ENCODE results near the gene CBLN2.

The CBLN2 gene

GRCh38 chr18:72544092-72544886 is at the start of gene CBLN2:
TSS of gene CBLN2 (minus strand) at chr18:72544342. CDS start at chr18:72542160, 2,182 bp downstream.
- DNase-seq = no peak

GRCh38 chr18:72588360-72588759 is 44.2 kb upstream of the CBLN2 start:
- DNase-seq = no peak

- DNase-seq = no peak
Observed at GRCh38 chr18:72584787-72585186, 40.6 kb upstream of the CBLN2 start.

GRCh38 chr18:72581976-72582375 is 37.8 kb upstream of the CBLN2 start:
- no peak for DNase-seq

DNA sequence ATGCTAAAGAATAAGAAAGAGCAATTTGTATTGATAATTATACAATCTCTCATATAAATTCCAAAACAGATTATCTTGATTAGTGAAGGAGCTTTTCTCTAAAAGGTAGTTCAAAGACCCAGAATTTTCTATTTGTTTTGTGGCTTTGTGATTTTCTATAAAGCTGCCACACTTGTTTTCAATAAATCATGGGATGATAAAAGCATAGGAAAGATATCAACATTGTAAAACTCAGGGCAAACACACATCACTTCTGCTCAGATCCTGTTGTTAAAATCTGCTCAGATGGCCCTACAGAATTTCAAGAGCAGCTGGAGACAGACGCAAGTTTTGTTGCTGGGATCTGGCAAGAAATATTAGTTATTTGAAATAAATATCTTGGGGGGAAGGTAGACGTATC is 28.8 kb upstream of the CBLN2 start:
- DNase-seq = no peak

DNA sequence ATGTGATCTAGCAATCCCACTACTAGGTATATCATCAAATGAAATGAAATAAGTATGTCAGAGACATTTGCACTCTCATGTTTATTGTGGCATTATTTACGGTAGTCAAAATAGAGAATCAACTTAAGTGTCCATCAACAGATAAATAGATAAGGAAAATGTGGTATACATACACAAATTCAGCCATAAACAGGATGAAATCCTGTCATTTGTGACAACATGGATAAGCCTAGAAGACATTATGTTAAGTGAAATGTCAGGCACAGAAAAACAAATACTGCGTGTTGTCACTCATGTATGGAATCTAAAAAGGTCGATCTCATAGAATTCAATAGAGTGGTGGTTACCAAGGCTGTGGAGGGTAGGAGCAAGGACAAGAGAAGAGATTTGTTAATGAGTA is 22.1 kb upstream of the CBLN2 start:
- no peak for DNase-seq

GRCh38 chr18:72555968-72556367 is 11.8 kb upstream of the CBLN2 start:
- no peak for DNase-seq

DNA sequence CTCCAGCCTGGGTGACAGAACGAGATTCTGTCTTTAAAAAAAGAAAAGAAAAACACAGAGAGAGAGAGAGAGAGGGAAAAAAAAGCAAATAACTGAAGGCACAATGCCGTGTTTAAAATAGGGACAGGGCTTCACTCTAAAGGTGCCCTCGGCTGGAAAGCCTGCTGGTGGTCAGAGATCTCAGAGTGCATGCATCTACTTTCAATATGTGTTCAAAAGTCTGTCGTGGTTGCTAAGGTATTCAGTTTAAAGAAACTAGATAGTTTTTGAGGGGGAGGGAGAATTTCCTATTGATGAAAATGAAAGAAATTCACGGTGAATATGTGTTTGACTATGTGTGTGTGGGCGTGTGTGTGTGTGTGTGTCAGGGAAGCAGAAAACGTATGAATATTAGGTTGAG is 11.0 kb upstream of the CBLN2 start:
- DNase-seq = no peak

DNA sequence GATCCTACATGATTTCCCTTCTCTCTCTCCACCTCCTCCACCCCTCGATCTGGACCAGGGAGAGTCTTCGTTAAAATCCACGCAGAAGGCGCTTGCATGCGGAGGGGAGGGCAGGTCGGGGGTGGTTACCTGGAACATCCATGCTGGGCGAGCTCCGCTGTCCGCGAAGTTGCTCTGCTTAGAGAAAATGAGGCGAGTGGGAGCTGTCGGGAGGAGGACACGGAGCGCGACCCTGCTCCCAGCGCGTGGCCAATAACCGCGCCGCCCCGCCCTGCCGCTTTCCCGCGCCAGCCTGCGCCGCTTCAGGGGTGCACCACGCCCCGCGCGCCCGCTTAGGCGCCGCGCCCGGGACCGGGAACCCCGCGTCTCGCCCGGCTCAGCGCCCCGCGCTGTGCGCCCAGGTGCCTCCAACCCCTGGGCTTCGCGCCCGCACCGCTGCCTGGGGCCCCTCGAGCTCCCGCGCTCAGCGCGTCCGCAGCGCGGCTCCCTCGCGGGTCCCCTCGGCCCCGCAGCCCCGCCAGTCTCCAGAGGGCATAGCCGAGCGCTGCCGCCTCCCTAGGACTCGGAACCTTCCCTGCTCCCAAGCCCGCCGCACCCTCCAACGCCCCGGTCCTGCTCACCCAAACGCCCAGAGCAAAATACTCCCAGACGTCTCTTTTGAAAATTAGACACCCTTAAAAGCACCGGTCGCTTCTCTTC is 636 bp downstream of the CBLN2 start:
- no peak for DNase-seq

DNA sequence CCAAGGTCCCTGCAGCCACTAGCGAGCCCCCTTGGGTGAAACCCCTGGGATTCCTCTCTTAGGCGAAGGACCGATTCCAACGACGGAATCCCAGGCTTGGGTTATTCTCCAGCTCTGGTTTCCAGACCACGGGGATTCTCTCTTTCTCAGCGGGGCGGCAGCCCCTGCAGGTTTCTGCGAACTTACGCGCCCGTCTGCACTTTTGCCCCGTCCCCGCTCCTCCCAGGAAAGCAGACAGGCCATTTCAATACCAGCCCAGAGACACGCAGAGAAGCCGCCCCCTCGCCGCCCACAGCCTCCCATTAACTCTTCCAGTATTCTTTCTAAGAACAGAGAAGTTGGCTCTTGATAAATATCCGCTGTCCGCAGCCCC is 1.2 kb downstream of the CBLN2 start:
- no peak for DNase-seq

- no peak for DNase-seq
Observed at GRCh38 chr18:72542342-72542741, 1.8 kb downstream of the CBLN2 start.

GRCh38 chr18:72541871-72542332 is 2.2 kb downstream of the CBLN2 start:
- no peak for DNase-seq

DNA sequence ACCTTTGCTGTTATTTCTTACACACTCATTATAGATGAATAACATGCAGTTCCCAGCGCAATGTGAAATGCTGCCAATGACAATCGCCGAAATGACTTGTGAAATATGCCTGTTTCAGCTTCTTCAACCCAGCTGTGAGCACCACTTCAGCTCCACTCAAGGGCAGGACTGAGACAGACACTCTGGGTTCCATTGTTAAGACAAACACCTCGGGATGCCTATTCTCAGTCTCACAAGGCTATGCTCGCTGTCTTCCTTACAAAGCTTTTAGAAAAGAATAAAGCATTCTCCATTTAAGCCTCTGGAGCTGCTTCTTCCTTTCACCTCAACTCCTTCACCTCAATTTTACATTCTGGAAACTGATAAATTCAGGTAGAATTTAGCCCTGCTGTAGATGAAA is 4.2 kb downstream of the CBLN2 start:
- DNase-seq = no peak

GRCh38 chr18:72530622-72531021 is 13.5 kb downstream of the CBLN2 start:
- DNase-seq = no peak

- DNase-seq = no peak
Observed at GRCh38 chr18:72504866-72505265, 39.3 kb downstream of the CBLN2 start.

DNA sequence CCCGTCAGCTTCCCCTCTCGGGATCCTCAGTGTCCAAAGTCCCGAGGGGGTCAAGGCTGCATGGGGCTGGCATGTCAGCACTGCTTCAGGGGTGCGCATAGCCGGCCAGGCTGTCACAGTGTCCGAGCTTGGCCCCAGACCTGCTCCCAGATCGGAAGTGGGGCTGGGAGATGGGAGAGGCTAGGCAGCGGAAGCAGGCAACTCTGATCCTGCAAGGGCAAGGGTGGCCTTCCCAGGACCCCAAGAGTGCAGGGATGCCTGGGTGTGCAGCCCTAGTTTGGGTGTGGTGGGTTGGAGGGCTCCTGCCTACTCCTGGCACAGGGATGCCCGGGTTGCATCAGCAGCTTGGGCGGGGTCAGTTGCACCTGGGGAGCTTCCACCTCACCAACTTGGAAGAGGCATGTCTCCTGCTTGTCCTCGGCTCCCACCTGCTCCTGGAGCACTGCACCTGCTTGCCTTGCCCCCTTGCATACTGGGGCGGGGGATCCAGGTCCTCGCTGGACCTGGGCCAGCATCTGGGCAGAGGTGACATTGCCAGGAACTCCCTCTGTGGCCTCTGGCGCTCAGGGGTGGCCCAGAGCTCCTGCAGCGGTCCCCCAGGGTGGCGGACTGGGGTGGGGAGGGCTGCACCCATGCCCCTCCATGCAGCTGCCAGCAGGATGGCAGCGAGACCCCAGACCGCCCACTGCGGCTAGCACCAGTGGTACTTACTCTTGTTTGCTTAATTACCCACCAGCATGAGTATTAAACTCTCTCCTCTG is 41.3 kb downstream of the CBLN2 start:
- DNase-seq = no peak

GRCh38 chr18:72492497-72492896 is 51.6 kb downstream of the CBLN2 start:
- no peak for DNase-seq
